ACC112 (cell line): Measurements from ENCODE around the gene ANKRD16.
"Not testable (repeated sequence)": the region's sequence is repeated elsewhere in the genome, so short reads cannot be mapped to it uniquely, and the experiment has no call there.

Experiments used
- H2AFZ ChIP-seq: fragments of 200-600 bp; sonication (generic); one replicate; pipeline ENCODE4 v1.6.0; 2017; ENCODE audit warnings: antibody characterized with exemption, low read length; ENCODE audit not compliant: unreplicated experiment
- H3K27ac ChIP-seq: fragments of 200-600 bp; sonication (generic); 2 replicates; pipeline ENCODE4 v1.5.1; 2014; ENCODE audit warnings: low read depth, mild to moderate bottlenecking, antibody characterized with exemption, low read length, moderate library complexity
- H3K27me3 ChIP-seq: fragments of 200-600 bp; sonication (generic); 2 replicates; pipeline ENCODE4 v1.6.1; 2014; ENCODE audit warnings: mild to moderate bottlenecking, antibody characterized with exemption, low read length, moderate library complexity, mixed read lengths; ENCODE audit not compliant: insufficient read depth
- H3K36me3 ChIP-seq: fragments of 200-600 bp; sonication (generic); 2 replicates; pipeline ENCODE4 v1.6.1; 2016; ENCODE audit warnings: mild to moderate bottlenecking, antibody characterized with exemption, low read length, moderate library complexity, mixed read lengths; ENCODE audit not compliant: insufficient read depth
- H3K4me1 ChIP-seq: fragments of 200-600 bp; sonication (generic); one replicate; pipeline ENCODE4 v1.6.1; 2016; ENCODE audit warnings: low read length, mixed read lengths; ENCODE audit not compliant: insufficient read depth, unreplicated experiment, control insufficient read depth
- H3K4me3 ChIP-seq: fragments of 200-600 bp; sonication (generic); 2 replicates; pipeline ENCODE4 v1.5.1; 2014; ENCODE audit warnings: mild to moderate bottlenecking, low read depth, low read length
- H3K79me2 ChIP-seq: fragments of 200-600 bp; sonication (generic); one replicate; pipeline ENCODE4 v1.6.0; 2016; ENCODE audit warnings: low read length; ENCODE audit not compliant: control insufficient read depth, unreplicated experiment, insufficient read depth

Gene ANKRD16

GRCh38 chr10:5893321-5893720 is 3.6 kb upstream of the ANKRD16 start:
- Histone ChIP-seq H3K36me3 (peaks cover 36% of the 10 kb centered on the region), H3K4me1 (peaks cover 7% of the 10 kb centered on the region), H3K79me2 (peaks cover 60% of the 10 kb centered on the region), H3K27me3 (no peaks in the 10 kb centered on the region), H3K4me3 (no peak overlapping the region), H3K27ac (no peak overlapping the region), H2AFZ (no peak overlapping the region)

GRCh38 chr10:5892007-5892406 is 2.3 kb upstream of the ANKRD16 start:
- no peak overlapping the region for H3K27ac ChIP-seq
- H3K4me1 ChIP-seq = peaks cover 13% of the 10 kb centered on the region
- no peak overlapping the region for H2AFZ ChIP-seq
- no peaks in the 10 kb centered on the region for H3K27me3 ChIP-seq
- no peak overlapping the region; the same call in 1 of the 2 replicates for H3K4me3 ChIP-seq
- H3K79me2 ChIP-seq = peaks cover 61% of the 10 kb centered on the region
- peaks cover 33% of the 10 kb centered on the region for H3K36me3 ChIP-seq

- H3K4me1 ChIP-seq = peaks cover 13% of the 10 kb centered on the region
- H3K4me3 ChIP-seq = peak overlapping the region; percentile 80
- peaks cover 61% of the 10 kb centered on the region for H3K79me2 ChIP-seq
- no peaks in the 10 kb centered on the region for H3K27me3 ChIP-seq
- peak overlapping the region; percentile 69 for H2AFZ ChIP-seq
- H3K36me3 ChIP-seq = peaks cover 32% of the 10 kb centered on the region
- H3K27ac ChIP-seq = no peak overlapping the region
Observed at GRCh38 chr10:5891009-5891408, 1.3 kb upstream of the ANKRD16 start.

GRCh38 chr10:5890452-5890915 is 791 bp upstream of the ANKRD16 start:
- Histone ChIP-seq H3K27me3 (no peaks in the 10 kb centered on the region), H3K27ac (peak overlapping the region; percentile 39; the same call in 1 of the 2 replicates), H3K79me2 (peaks cover 59% of the 10 kb centered on the region), H2AFZ (peak overlapping the region; percentile 69), H3K36me3 (peaks cover 27% of the 10 kb centered on the region), H3K4me1 (peaks cover 13% of the 10 kb centered on the region), H3K4me3 (peak overlapping the region; percentile 80)

GRCh38 chr10:5888843-5889623 is 660 bp downstream of the ANKRD16 start:
- Histone ChIP-seq H3K79me2 (peaks cover 50% of the 10 kb centered on the region), H3K27me3 (no peaks in the 10 kb centered on the region), H2AFZ (peak overlapping the region; percentile 91), H3K4me1 (peaks cover 13% of the 10 kb centered on the region), H3K4me3 (peak overlapping the region; percentile 96), H3K27ac (no peak overlapping the region), H3K36me3 (peaks cover 14% of the 10 kb centered on the region)

GRCh38 chr10:5888351-5888750 is 1.3 kb downstream of the ANKRD16 start:
- Histone ChIP-seq H3K27ac (no peak overlapping the region), H2AFZ (peak overlapping the region; percentile 91)

GRCh38 chr10:5887641-5888040 is 2.1 kb downstream of the ANKRD16 start:
- Histone ChIP-seq H2AFZ (no peak overlapping the region), H3K4me1 (peaks cover 13% of the 10 kb centered on the region), H3K36me3 (peaks cover 9% of the 10 kb centered on the region), H3K27ac (no peak overlapping the region), H3K27me3 (no peaks in the 10 kb centered on the region), H3K79me2 (peaks cover 39% of the 10 kb centered on the region), H3K4me3 (peak overlapping the region; percentile 96)

More at GRCh38 chr10:5888351-5888750, 1.3 kb downstream of the ANKRD16 start:
- Histone ChIP-seq H3K4me1 (peaks cover 13% of the 10 kb centered on the region), H3K36me3 (peaks cover 8% of the 10 kb centered on the region), H3K27me3 (no peaks in the 10 kb centered on the region), H3K4me3 (peak overlapping the region; percentile 96), H3K79me2 (peaks cover 46% of the 10 kb centered on the region)

- Histone ChIP-seq H3K27ac (no peak overlapping the region), H3K4me3 (no peak overlapping the region), H3K79me2 (peaks cover 33% of the 10 kb centered on the region), H3K36me3 (peaks cover 3% of the 10 kb centered on the region; the same call in 1 of the 2 replicates), H2AFZ (no peak overlapping the region), H3K4me1 (peaks cover 13% of the 10 kb centered on the region), H3K27me3 (no peaks in the 10 kb centered on the region)
Observed at GRCh38 chr10:5887029-5887428, 2.7 kb downstream of the ANKRD16 start.

- Histone ChIP-seq H3K4me1 (peaks cover 7% of the 10 kb centered on the region), H3K4me3 (no peak overlapping the region), H2AFZ (no peak overlapping the region), H3K27me3 (no peaks in the 10 kb centered on the region), H3K36me3 (peaks cover 3% of the 10 kb centered on the region; the same call in 1 of the 2 replicates), H3K79me2 (peaks cover 19% of the 10 kb centered on the region), H3K27ac (no peak overlapping the region)
Observed at GRCh38 chr10:5885619-5886018, 4.1 kb downstream of the ANKRD16 start.

GRCh38 chr10:5882961-5883360 is 6.7 kb downstream of the ANKRD16 start:
- Histone ChIP-seq H3K4me3 (no peak overlapping the region), H3K4me1 (peaks cover 3% of the 10 kb centered on the region), H3K27me3 (no peaks in the 10 kb centered on the region), H3K36me3 (peaks cover 4% of the 10 kb centered on the region), H2AFZ (no peak overlapping the region), H3K27ac (no peak overlapping the region), H3K79me2 (peaks cover 3% of the 10 kb centered on the region)

GRCh38 chr10:5877041-5877440 is 12.7 kb downstream of the ANKRD16 start:
- H3K79me2 ChIP-seq, H3K36me3 ChIP-seq, H3K4me1 ChIP-seq, H3K4me3 ChIP-seq, H3K27me3 ChIP-seq, H2AFZ ChIP-seq, H3K27ac ChIP-seq: not testable (repeated sequence)
